GM21360 (cell line): Measurements from ENCODE around the gene GRAMD4.

ENCODE experiments used
- ATAC-seq: cut with Tn5 transposase; IDR thresholded peaks from one replicate; pipeline ENCODE4 v1.9.1; 2021; ENCODE audit warnings: mild to moderate bottlenecking, moderate library complexity; ENCODE audit not compliant: unreplicated experiment

The GRAMD4 gene

DNA sequence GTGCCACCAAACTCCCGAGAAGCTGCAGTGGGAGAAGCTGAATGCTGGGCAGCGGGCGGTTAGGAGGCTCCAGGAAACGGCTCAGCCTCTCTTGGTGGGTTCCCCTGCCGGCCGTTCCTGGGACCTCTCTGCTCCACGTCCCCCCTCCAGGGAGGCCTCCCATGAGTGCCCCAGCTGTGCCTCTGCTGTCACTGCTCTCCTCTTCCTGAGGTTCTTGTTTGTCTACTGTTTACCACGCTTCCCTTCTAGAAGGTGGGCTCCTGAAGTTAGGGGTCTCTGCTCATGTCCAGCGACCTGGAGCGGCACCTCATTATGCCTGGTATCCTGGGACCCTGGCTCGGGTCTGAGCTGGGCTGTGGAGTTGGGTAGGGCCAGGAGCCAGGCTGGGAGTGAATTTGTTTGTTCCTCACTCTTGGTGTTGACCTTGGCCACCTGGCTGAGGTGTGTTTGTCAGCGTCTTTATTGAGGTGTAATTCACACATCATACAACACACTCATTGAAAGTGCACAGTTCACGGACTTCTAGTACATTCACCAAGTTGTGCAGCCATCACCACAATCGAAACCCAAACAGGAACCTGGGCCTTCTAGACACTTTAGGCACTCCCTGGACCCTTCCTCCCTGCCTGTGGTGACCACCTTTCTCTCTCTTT lies 37.8 kb upstream of the GRAMD4 start:
- no peak for ATAC-seq

GRCh38 chr22:46583571-46583970 lies 36.6 kb upstream of the GRAMD4 start:
- no peak for ATAC-seq

GRCh38 chr22:46584081-46584921 lies 35.9 kb upstream of the GRAMD4 start:
- no peak for ATAC-seq

DNA sequence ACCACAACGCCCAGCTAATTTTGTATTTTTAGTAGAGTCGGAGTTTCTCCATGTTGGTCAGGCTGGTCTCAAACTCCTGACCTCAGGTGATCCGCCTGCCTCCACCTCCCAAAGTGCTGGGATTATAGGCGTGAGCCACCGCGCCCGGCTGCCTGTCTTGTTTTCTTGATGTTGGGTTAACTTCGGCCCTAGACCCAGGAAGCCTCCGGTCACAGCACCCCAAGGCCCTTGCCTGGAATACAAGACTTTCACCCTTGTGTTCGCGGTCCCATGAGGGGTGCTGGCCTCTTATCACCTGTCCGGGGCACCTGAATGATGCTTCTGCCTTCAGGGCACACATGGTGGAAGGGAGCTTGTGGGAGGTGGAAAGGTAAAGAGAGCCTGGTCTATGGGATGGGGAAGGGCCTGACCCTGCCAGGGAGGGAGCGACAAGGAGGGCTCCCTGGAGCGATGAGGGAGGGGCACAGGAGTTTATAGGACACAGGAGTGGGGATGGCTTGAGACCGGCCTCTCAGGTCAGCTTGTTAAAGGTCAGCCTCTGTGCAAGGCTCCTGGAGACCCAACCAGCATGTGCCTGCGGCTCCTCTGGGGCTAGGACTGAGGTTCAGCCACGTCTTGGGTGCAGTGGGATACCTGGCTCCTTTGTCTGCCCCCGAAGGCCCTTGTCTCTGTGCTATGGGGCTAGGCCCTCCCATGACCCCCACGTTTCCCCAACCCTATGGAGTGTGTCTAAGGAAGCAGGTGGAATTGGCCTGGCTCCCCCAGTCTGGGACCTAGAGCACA lies 34.7 kb upstream of the GRAMD4 start:
- ATAC-seq, result no peak

DNA sequence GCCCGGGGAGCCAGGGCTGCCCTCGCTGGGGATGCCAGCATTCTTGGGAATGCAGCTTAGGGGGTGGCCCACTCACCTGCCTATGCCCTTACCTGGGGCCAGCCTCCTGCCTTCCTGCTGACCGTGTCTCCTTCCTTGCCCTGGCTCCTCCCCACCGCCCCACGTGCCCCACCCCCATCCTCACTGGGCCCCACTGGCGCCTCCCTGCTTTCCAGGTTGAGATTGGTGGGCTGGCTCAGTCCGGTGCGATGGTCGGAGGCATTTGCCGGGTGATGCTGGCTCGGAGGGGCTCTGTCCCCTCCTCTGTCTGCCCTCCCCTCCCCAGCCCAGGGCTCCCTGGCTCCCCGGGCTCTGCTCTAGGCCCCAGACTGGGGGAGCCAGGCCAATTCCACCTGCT lies 34.1 kb upstream of the GRAMD4 start:
- no peak for ATAC-seq

GRCh38 chr22:46586531-46587011 lies 33.6 kb upstream of the GRAMD4 start:
- ATAC-seq, result no peak

DNA sequence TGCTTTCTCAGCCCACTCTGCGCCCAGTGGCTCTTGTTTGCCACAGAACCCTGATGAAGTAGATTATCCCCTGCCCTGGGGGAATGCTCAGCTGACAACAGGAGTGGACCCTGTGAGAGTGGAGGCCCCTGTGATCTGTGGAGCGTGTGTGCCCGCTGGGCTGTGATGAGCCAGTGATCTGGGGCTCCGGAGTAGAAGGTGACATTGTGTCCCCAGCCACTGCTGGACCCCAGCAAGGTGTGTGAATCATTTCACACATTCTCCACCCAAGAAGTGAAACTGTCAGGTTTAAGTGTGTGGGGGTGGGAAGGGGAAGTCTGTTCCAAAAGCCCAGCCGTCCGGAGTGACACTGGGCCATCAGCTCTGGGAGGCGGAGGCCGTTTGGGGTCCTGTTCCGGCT lies 33.1 kb upstream of the GRAMD4 start:
- ATAC-seq, result peak; percentile 52

DNA sequence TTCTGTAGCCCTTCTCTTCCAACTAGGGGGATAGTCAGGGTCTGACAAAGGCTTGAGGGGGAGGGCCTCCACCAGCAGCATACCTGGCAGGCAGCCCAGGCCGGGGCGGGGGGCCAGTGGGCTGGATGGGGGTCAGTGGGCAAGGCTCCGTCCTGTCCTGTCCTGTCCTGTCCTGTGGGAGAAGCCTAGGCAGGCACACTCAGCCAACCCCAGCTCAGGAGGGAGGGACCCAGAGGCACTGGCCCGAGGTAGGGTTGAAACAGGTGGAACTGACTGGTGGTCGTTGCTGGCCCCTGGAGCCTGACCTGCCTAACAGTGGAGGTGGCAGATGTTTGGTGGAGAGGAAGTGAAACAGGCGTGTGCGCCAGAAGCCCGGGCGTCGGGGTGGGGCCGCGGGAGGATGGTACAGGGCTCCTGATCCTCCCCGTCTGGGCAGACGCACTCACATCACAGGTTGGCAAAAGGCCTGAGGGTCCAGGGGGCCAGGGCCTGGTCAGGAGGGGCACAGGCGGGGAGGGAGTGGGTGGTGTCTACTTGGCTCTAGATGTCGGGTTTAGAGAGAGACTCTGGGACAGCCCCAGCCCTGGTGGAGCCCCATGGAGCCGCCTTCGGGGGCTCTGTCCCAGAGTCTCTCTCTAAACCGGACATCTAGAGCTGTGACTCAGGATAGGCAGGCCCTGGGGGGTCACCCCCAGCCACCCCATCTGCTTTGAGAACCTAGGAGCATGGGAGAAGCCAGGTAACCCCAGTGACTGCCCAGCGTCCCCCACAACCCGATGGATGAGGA lies 32.5 kb upstream of the GRAMD4 start:
- ATAC-seq, result peak; percentile 43

DNA sequence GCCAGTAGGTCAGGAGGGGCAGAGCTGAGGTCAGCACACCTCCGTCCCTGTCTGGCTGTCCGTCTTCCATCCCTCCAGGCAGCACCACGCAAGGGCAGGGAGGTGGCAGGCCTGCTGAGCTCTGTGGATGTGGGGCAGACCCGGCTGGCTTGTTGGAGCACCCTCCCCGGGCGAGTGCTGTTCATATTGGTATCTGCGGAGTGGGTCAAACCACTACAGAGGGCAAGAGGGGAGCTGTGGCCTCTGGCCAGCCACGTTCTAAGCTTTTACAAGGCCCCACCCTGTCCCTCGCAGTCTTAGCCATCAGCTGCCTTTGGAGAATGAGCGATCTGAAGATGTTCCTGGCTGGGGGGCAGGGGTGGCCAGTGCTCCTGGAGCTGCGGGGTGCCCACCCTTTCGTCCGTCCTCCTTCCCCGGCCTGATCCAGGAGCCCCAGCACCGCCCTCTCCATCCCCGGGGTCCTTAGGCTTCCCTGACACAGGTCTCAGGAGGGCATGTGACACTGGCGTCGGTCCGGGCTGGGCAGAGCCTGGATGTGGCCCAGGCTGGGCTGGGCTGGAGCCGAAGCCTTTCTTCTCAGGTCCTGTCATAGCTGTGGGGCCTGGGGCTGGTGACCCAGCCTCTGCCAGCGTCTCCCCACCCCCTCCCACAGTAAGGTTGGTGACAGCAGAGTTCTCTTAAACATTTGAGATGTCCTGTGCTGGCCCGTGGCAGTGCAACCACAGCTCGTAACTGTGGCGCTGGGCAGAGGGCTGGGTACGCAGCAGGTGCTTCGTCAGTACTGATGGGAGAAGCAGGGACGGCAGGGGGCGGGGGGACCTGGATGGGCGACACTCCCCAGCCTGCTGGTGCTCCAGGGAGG lies 31.7 kb upstream of the GRAMD4 start:
- ATAC-seq, result no peak

DNA sequence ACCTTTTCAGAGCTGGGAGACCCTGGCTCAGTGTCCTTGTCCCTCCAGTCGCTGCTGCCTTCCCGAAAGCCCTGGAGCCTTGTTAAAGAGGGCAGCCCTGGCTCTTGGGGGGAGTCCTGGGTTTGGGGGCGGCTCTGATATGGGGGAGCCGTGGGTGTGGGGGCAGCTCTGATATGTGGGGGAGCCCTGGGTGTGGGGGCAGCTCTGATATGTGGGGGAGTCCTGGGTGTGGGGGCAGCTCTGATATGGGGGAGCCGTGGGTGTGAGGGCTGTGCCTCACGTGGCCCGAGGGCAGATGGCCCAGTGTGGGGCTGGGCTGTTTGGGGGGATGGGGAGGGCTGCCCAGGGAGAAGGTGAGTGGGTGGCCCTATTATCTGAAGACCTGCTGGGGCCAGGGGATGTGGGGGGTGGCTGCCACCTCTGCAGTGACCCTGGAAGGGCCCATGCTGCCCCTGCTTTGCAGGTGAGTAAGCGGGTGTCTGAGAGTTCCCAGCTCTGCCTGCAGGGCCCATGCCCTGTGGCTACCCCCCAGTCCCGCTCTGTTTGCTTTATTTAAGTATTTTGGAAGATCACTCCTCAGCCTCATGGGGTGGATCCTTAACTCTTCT lies 30.9 kb upstream of the GRAMD4 start:
- no peak for ATAC-seq

- ATAC-seq, result no peak
Observed at GRCh38 chr22:46589871-46590271, 30.3 kb upstream of the GRAMD4 start.

GRCh38 chr22:46590334-46590733 lies 29.9 kb upstream of the GRAMD4 start:
- no peak for ATAC-seq

DNA sequence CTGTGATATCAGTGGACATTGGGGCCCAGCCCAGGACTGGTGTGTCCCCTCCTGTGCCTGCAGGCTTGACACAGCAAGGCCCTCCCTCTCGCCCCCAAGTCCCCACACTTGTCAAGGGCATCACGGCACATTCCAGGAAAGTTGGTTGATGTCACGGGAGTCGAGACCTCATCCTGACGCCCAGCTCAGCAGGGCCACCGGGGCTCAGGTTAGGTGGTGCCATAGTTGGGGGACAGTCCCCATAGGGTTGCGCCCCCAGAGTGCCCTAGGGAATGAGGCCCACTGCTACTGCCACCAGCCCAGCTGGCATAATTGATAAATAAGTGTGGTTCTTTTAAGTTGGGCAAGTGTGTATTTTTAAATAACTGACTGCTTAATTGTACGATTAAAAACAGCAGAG lies 28.3 kb upstream of the GRAMD4 start:
- no peak for ATAC-seq

DNA sequence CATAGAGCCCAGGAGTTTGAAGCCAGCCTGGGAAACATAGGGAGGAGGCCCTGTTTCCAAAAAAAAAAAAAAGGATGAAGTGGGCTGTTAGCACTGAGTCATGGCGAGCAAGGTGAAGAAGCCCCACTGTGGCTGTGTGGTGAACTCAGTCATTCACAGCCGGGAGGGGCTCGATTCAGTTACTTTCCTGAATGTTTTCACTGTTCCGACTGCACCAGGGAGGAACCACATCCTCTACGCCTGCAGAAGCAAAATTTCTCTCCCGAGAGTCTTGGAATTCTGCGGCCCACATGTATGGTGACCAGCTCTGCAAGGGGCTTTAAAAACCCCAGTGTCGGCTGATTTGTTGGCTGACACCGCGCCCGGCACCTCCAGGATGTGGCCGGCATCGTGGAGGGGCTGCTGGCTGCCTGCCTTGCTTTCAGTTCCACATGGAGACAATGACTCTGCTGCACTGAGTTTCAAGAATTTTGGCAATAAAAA lies 27.8 kb upstream of the GRAMD4 start:
- no peak for ATAC-seq

- no peak for ATAC-seq
Observed at GRCh38 chr22:46593211-46593681, 26.9 kb upstream of the GRAMD4 start.

DNA sequence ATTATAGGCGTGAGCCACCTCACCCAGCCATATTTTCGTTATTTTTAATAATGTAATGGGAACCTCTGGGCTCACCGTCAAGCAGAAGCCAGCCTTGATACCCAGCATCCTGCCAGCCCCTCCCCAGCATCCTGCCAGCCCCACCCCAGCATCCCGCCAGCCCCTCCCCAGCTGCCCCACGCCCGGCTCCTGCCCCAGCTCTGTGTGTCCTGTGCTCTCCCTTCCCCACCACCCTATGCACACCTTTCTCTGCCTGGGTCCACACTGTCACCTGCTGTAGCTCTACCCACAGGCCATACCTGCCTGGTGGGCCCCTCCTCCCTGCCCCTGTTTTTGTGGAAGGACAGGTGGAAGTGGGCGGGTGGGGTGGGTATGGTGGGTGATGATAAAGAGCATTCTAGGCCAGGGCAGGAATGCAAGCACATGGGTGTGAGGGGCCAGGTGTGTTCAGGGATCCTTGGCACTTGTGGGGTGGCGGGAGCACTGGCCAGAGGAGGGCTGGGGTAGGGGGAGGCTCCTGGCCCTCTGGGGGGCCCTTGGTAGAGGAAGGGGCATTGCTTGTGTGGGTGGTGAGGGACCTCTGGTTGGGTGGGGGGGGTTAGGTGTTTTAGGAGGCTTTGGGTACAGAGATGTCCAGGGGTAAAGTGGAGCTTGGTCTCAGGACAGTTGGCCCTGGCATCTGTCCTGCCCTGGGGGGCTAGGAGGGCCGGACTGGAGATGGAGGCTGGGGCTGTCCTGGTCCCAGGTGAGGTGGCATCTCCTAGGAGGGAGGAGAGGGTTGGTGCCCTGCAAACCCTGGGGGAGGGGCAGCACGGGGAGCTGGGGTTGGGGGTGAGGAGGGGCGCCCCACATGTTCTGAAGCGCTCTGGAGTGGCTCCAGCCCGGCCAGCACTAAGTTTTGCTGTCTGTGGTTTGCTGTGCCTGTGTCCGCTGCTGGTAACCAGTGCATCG lies 25.9 kb upstream of the GRAMD4 start:
- no peak for ATAC-seq

- ATAC-seq, result no peak
Observed at GRCh38 chr22:46594947-46595298, 25.3 kb upstream of the GRAMD4 start.

GRCh38 chr22:46595545-46595944 lies 24.6 kb upstream of the GRAMD4 start:
- ATAC-seq, result no peak
